AG10803 (cell line): Measurements from ENCODE around the gene CBX3.

Experiments
- DNase-seq: peaks from one replicate; pipeline ENCODE4 v3.0.0; 2010; ENCODE audit warnings: low read depth
- H3K4me3 ChIP-seq: 2 replicates; pipeline ENCODE4 v1.5.1; 2011; ENCODE audit warnings: mild to moderate bottlenecking, low read length, control low read depth
- CTCF ChIP-seq: conservative IDR thresholded peaks from 2 replicates; pipeline ENCODE4 v1.5.1; 2011; ENCODE audit warnings: mild to moderate bottlenecking, low read length, control low read depth, inconsistent platforms

The CBX3 gene

GRCh38 chr7:26198133-26198780 lies 3.3 kb upstream of the CBX3 start:
- DNase-seq: peak; percentile 37
- peak; percentile 73 for TF ChIP-seq CTCF
- H3K4me3 ChIP-seq: peak overlapping the region; percentile 95

DNA sequence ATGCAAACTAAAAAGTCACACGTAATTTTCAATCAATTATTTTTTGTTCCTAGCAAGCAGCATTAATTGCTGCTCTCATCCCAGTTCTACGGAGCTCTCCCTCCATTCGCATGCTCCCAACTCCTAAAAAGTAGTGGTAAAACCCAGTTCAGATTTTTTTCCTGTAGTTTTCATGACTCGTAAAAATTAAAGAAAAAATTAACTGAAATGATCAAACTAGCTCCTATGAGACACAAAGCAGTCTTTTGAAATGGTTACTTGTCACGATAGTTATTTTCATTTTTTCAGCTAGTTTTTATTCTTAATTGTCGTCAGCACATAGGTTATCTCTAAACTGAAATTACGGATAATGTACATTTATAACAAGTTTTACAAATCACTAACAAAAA lies 2.8 kb upstream of the CBX3 start:
- no peak; the same call in 1 of the 2 replicates for TF ChIP-seq CTCF

GRCh38 chr7:26199301-26200037 lies 2.1 kb upstream of the CBX3 start:
- TF ChIP-seq CTCF: no peak
- peak overlapping the region; percentile 95 for H3K4me3 ChIP-seq

More for the DNA sequence above, 2.8 kb upstream of the CBX3 start:
- H3K4me3 ChIP-seq: peak overlapping the region; percentile 95
- DNase-seq: no peak

DNA sequence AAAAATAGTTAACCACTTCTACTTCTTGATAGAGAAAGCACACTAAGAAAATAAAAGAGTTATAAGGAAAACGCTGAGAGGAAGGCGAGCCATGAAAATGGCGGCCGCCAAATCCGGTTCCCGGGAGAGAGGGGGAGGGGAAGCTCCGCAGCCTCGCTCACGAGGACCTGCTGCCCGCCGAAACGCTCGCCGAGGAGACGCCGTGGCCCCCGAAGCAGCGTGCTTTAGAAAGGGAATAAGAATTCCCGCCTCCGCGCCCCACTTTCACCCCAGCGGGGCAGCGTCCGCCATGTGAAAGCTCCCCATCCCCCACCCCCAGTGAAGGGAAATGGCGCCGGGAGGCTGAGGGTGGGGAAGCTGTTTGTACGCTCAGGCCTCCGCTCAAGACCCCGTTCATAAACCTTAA lies 1.5 kb upstream of the CBX3 start:
- no peak for TF ChIP-seq CTCF
- peak overlapping the region; percentile 95 for H3K4me3 ChIP-seq
- peak; percentile 27 for DNase-seq

More at GRCh38 chr7:26199301-26200037, 2.1 kb upstream of the CBX3 start:
- DNase-seq: peak; percentile 36

- no peak; the same call in 1 of the 2 replicates for TF ChIP-seq CTCF
- peak; percentile 95 for DNase-seq
- H3K4me3 ChIP-seq: peak within 1 kb of the TSS; percentile 95
These were observed 900 bp upstream of the CBX3 start, which contains the start of gene HNRNPA2B1 for GRCh38 chr7:26200444-26201246. Gene HNRNPA2B1, minus strand, starts transcription at chr7:26200746. Its CDS starts 169 bp downstream, at chr7:26200577.

- peak; percentile 26 for DNase-seq
- TF ChIP-seq CTCF: no peak
These were observed 760 bp downstream of the CBX3 start for GRCh38 chr7:26202019-26202990.

More at GRCh38 chr7:26202019-26202990, 760 bp downstream of the CBX3 start:
- H3K4me3 ChIP-seq: peak overlapping the region; percentile 95
